Measurements from ENCODE around the gene CDH4. TPM values are rescaled to one million over a fixed set of nuclear protein-coding genes. Genes with fewer than 3 reads are reported as not detected.

Gene CDH4
- total RNA-seq, 1 donor from 2014 or later = not detected

DNA sequence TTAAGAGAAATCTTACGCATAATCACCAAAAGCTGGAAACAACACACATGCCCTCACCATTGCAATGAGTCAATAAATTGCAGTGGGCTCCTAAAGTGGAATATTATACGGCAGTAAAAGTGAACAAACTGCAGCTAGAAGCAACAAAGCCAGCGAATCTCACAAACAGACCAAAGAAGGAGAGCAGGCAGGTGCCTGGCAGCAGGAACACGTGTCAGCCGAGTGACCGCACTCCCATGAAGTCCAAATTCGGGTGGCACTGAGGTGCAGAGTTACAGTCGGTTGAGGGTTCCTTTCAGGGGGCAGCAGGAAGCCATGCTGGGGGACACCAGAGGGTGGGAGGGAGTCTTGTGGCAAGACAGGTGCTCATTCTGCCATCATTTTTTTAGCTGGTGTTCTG lies 500.5 kb downstream of the CDH4 start:
- Mint-ChIP-seq H3K36me3 (ENCODE audit: low read depth) (no peaks in the 10 kb centered on the region), H3K9me3 (peaks cover 7% of the 10 kb centered on the region), H3K27ac (no peak overlapping the region), H3K4me3 (no peak overlapping the region), H3K27me3 (no peaks in the 10 kb centered on the region), H3K4me1 (no peaks in the 10 kb centered on the region)
- intact Hi-C loops (cut with micrococcal nuclease) = no loop called here
- TF ChIP-seq, protein P1, sequence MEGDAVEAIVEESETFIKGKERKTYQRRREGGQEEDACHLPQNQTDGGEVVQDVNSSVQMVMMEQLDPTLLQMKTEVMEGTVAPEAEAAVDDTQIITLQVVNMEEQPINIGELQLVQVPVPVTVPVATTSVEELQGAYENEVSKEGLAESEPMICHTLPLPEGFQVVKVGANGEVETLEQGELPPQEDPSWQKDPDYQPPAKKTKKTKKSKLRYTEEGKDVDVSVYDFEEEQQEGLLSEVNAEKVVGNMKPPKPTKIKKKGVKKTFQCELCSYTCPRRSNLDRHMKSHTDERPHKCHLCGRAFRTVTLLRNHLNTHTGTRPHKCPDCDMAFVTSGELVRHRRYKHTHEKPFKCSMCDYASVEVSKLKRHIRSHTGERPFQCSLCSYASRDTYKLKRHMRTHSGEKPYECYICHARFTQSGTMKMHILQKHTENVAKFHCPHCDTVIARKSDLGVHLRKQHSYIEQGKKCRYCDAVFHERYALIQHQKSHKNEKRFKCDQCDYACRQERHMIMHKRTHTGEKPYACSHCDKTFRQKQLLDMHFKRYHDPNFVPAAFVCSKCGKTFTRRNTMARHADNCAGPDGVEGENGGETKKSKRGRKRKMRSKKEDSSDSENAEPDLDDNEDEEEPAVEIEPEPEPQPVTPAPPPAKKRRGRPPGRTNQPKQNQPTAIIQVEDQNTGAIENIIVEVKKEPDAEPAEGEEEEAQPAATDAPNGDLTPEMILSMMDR (IDR thresholded peaks at IDR 0.05) = no peak
- DNase-seq = no peak
- POLR2A ChIA-PET = no interaction called here
- no peak for ATAC-seq (ENCODE audit: low read depth)
- CTCF ChIA-PET = no interaction called here

DNA sequence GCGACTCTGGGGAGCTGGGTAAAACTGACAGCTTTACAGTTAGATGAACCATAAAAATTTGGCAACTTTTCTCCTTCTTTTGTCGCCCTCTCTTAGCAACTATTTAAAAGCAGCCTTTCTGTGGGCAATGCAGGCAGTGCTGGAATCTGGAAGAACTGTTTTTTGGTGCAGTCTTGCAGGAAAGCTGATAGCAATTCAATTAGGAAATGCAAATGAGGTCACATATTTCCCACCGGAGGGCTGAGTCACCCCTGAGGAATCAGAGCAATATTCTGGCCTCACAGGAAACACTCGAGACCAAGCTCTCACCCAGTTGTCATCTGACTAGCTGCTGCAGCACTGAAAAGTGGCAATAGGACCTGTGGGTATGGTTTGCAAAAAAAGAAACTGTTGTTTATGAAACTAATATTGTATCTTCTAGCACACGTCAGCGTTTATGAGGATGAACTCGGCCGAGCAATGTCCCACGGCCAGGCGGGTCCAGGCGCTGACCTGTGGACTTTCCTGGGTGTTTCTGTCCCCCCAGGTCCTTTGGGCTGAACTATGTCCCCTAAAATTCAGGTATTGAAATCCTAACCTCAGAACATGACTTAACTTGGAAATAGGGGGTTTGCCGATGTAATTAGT lies 501.4 kb downstream of the CDH4 start:
- TF ChIP-seq, protein P1 (IDR thresholded peaks at IDR 0.05) = no peak
- Mint-ChIP-seq H3K4me3 (no peak overlapping the region), H3K27ac (no peak overlapping the region), H3K36me3 (ENCODE audit: low read depth) (no peaks in the 10 kb centered on the region), H3K27me3 (no peaks in the 10 kb centered on the region), H3K9me3 (peaks cover 7% of the 10 kb centered on the region), H3K4me1 (no peaks in the 10 kb centered on the region)
- DNase-seq (no peak), ATAC-seq (ENCODE audit: low read depth) (no peak)
- ChIA-PET POLR2A (no interaction called here), CTCF (no interaction called here)
- intact Hi-C loops (cut with micrococcal nuclease) = no loop called here

DNA sequence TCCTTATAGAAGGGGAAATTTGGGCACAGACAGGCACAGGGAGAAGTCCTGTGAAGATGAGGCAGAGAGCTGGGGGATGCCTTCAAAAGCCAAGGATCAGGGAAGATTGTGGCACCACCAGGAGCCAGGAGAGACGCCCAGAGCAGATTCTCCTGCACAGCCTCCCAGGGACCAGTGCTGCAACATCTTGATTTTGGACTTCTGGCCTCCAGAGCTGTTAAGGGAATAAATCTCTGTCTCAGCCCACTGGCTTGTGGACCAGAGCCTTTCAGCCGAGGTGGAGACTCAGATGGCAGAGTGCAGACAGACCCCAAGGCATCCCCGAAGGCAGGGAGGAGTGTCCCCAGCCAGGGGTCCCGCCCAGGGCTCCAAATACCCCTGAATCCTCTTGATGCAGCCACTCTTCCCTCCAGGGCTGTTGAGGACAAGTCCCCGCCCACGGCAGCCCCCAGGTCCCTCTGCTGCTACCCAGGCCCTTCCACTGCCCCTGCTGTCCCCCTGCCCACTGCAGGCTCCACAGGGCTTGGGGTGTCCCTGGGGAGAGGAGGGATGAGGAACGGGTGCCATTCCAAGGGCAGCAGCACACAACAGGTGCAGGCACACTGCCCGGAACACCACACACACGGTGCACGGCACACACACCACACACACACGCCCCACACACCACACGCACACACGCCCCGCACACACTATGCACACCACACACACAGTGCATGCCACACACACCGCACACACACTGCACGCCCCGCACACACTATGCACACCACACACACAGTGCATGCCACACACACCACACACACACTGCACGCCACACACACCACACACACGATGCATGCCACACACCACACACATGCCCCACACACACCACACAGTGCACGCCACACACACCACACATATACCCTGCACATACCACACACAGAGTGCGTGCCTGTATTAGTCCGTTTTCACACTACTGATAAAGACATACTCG lies 502.2 kb downstream of the CDH4 start:
- no peaks in the 10 kb centered on the region for H3K36me3 Mint-ChIP-seq (ENCODE audit: low read depth)
- TF ChIP-seq, protein P1 (IDR thresholded peaks at IDR 0.05) = no peak
- no peak overlapping the region for H3K27ac Mint-ChIP-seq
- no peaks in the 10 kb centered on the region for H3K4me1 Mint-ChIP-seq
- no peaks in the 10 kb centered on the region for H3K27me3 Mint-ChIP-seq
- intact Hi-C loops (cut with micrococcal nuclease) = no loop called here
- ChIA-PET CTCF (no interaction called here), POLR2A (no interaction called here)
- DNase-seq = no peak
- no peak overlapping the region for H3K4me3 Mint-ChIP-seq
- no peak for ATAC-seq (ENCODE audit: low read depth)
- H3K9me3 Mint-ChIP-seq = peaks cover 7% of the 10 kb centered on the region

DNA sequence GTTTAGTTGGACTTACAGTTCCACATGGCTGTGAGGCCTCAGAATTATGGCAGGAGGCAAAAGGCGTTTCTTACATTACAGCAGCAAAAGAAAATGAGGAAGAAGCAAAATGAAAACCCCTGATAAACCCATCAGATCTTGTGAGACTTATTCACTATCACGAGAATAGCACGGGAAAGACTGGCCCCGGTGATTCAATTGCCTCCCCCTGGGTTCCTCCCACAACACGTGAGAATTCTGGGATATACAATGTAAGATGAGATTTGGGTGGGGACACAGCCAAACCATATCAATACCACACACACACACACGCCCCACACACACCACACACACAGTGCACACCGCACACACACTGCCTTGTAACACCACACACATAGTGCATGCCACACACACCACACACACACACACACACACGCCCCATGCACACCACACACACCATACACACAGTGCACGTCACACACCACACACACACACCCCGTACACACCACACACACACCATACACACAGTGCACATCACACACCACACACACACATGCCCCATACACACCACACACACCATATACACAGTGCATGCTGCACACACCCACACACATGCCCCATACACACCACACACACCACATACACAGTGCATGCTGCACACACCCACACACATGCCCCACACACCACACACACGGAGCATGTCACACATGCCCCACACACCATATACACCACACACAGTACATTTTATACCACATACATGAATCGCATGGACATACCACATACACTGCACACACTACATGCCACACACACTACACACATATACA lies 503.1 kb downstream of the CDH4 start:
- H3K4me1 Mint-ChIP-seq = no peaks in the 10 kb centered on the region
- POLR2A ChIA-PET = no interaction called here
- no peak for ATAC-seq (ENCODE audit: low read depth)

More for the DNA sequence above, 503.1 kb downstream of the CDH4 start:
- CTCF ChIA-PET = no interaction called here
- Mint-ChIP-seq H3K4me3 (no peak overlapping the region), H3K36me3 (ENCODE audit: low read depth) (no peaks in the 10 kb centered on the region), H3K27me3 (no peaks in the 10 kb centered on the region), H3K9me3 (peaks cover 5% of the 10 kb centered on the region), H3K27ac (no peak overlapping the region)
- no peak for DNase-seq
- intact Hi-C loops (cut with micrococcal nuclease) = no loop called here
- TF ChIP-seq, protein P1 (IDR thresholded peaks at IDR 0.05) = no peak

Data from activated B cell treated with CpG ODN at 0.5 μM for 24 hours (primary cell).